Measurements from ENCODE around the gene HDAC8.
"Not testable (repeated sequence)": the region's sequence is repeated elsewhere in the genome, so short reads cannot be mapped to it uniquely, and the experiment has no call there.

Gene HDAC8

DNA sequence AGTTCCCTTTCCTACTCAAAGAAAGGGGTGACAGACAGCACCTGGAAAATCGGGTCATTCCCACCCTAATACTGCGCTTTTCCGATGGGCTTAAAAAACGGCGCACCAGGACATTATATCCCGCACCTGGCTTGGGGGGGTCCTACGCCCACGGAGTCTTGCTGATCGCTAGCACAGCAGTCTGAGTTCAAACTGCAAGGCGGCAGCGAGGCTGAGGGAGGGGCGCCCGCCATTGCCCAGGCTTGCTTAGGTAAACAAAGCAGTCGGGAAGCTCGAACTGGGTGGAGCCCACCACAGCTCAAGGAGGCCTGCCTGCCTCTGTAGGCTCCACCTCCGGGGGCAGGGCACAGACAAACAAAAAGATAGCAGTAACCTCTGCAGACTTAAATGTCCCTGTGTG, 131.9 kb downstream of the HDAC8 start:
- not testable (repeated sequence) for DNase-seq

- DNase-seq, result no peak
Observed at GRCh38 chrX:72436010-72436409, 136.6 kb downstream of the HDAC8 start.

DNA sequence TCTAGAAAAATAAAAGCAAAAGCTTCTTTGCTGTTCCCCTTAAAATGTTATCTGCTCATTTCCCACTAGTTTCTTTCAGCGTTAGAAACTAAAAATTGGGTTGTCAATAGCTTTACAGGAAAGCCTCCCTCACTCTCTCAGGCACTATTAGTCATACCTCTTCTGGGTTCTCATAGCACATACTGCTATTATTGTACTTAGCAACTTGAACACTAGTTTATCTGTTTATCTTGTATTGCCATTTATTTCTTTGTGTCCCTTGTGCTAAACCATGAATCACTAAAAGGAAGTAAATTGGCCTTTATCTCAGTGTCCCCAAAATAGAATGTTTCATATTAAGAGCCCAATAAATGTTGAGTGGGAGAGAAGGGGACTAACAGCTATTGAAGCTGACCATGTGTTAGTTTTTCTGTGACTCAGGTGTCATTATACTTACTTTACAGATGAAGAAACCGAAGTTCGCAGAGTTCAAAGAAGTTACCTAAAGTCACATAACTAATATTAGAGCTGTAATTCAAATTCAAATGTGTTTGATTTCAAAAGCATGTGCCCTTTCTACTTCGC, 142.2 kb downstream of the HDAC8 start:
- DNase-seq, result no peak

DNA sequence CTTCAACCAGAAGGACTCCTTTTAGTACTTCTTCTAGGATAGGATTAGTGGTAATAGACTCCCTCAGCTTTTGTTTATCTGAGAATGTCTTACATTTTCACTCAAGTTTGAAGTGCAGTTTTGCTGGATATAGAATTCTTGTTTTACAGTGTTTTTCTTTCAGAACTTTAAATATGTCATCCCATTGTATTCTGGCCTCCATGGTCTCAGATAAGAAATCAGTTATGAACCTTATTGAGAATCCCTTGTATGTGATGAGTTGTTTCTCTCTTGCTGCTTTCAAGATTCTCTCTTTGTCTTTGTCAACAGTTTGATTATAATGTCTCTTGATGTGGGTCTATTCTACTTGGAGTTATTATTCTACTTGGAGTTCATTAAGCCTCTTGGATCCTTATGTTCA, 150.8 kb downstream of the HDAC8 start:
- no peak for DNase-seq

DNA sequence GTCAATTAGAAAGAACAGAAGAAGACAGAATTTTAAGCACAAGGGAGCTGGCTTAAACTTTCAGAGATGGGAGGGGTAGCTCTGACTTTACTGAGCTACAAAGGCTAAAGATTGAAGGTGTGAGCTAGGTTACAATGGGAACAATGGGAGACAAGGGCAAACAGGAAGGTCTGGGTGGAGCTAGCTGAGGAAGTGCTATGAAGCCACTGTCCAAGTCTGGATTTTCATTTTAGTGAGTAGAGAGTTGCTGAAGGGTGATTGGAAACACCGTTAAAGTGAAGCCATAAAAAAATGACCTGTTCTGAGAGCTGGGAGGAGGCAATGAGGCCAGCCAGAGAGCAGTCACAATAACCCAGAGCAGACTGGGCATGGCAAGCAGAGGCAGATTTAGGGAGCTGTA, 162.7 kb downstream of the HDAC8 start:
- DNase-seq, result no peak

DNA sequence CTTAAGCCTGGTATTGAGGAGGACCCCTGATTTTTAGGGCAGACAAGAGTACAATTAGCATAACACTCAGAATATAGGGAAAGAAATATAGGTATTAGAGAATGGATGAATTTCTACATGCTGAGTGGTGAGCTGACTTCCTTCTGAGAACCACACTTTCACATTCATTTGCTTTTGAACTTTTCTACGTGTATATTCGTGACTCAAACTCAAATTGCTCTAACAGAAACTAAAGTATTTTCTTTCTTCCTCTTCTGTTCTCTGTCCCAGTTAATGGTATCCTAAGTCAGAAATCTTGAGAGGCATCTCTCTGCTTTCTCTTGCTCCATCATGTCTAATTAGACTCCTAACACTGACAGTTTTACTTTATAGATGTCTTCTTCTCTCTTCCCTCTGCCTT, 163.8 kb downstream of the HDAC8 start:
- DNase-seq, result no peak

- DNase-seq, result not testable (repeated sequence)
Observed at GRCh38 chrX:72405136-72405535, 167.5 kb downstream of the HDAC8 start.

GRCh38 chrX:72402614-72403013, 170.0 kb downstream of the HDAC8 start:
- no peak for DNase-seq

DNA sequence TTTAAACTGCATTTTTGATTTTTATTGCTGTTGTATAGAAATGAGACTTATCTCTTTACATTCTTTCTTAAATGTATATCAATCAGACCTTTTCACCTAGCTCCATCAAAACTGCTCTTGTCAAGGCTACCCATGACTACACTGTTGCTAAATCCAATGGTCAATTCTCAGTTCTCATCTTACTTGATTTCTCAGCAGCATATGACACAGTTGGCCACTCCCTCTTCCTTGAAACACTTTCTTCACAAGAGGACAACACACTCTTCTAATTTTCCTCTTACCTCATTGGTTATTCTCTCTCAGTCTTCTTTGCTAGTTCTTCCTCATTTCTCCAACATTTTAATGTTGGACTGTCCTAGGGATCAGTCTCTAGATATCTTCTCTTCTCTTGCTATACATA, 172.8 kb downstream of the HDAC8 start:
- DNase-seq, result no peak

- no peak for DNase-seq
Observed at GRCh38 chrX:72396117-72396516, 176.5 kb downstream of the HDAC8 start.

- no peak for DNase-seq
Observed at GRCh38 chrX:72395237-72395636, 177.4 kb downstream of the HDAC8 start.

DNA sequence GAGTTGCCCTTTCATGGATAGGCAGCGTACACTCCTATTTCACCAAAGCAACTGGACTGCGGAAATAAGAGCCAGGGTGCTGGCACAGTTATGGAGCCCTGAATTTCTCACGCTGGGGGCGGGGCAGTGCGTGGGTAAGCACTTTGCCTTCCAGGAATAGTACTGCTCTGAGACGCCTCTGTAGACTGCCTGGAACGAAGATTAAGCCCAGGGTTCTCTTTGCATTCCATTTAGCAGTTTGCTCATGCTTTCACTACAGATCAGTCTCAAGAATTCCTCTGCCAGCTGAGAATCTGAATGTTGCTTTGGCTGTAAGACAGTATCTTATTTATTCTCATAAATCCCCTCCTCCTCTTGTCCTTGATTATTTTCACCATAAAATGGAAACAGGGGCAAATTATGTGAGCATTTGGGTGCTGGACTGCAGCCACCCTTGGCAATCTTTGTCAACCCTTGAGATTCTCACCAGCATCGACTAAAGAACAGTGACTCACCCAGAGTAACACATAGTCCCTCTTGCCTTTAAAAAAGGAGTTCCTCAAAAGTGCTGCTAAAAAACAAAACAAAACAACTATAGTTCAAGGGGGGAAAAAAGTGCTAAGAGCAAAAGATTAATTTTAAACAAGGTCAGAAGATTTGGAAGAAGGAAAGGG, 178.0 kb downstream of the HDAC8 start:
- DNase-seq, result no peak

GRCh38 chrX:72393836-72394517, 178.7 kb downstream of the HDAC8 start:
- no peak for DNase-seq

- no peak for DNase-seq
Observed at GRCh38 chrX:72392816-72393800, 179.5 kb downstream of the HDAC8 start.

DNA sequence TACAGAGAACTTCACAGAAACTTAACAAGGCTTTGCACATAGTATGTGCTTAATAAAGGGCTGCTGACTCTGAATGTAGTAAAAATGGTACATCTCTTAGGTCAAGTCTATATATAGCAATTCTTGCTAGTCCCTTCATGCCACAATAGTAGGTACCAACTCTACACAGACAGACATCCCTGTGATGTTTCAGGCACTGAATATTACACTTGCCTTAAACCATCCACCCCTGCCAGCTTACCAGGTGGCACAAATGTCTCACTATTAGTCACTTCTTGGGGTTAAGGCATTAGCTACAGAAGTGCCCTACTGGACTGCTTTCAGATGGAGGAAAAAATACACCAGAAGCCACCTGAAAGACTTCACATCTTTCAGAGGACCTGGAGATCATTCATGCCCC, 180.6 kb downstream of the HDAC8 start:
- no peak for DNase-seq

GRCh38 chrX:72387247-72387646, 185.4 kb downstream of the HDAC8 start:
- DNase-seq, result peak; percentile 0

GRCh38 chrX:72382202-72382595, 190.4 kb downstream of the HDAC8 start:
- no peak for DNase-seq

DNA sequence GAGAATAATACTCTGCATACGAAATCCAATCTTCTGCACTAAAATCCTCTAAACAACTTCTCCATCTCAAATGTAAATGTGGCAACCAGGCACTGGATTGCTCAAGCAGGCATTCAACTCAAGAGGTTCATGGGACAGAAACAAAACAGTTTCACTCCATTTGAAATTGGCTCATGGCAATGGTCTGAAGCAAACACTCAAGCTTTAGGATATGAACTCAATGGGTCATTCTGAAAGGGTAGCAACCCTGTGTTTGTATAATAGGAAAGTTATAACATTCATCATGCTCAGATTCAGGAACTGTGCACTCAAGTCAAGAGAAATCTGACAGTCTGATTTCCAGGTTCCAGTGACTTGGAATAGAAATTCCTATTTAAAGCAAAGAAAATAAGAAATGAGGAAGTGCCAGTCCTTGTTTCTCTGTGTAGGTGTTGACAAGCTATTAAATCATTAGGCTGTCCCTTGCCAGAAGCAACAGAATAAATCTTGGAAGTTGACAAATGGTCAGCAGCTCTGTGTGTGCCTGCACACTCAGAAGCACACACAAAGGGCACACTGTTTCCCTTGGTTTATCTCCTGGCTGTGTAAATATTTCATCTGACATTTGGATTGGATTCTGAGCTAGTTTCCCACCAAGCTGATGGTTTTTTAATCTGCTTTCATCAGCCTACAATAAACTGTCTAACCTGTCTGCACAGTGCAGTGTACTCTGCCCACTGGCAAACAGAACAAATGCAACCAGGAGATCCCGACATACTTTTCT, 191.0 kb downstream of the HDAC8 start:
- no peak for DNase-seq

DNA sequence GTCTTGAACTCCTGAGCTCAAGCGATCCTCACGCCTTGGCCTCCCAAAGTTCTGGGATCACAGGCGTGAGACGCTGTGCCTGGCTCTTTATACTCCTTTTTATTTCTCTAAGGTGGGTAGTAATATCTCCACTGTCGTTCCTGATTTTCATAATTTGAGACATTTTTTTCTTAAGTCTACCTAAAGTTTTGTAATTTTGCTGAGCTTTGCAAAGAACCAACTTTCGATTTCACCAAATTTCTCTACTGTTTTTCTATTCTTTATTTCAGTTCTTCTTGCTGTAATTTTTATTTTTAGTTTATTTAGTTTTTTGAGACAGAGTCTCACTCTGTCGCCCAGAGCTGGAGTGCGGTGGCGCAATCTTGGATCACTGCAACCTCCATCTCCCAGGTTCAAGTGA, 196.5 kb downstream of the HDAC8 start:
- DNase-seq, result no peak

DNA sequence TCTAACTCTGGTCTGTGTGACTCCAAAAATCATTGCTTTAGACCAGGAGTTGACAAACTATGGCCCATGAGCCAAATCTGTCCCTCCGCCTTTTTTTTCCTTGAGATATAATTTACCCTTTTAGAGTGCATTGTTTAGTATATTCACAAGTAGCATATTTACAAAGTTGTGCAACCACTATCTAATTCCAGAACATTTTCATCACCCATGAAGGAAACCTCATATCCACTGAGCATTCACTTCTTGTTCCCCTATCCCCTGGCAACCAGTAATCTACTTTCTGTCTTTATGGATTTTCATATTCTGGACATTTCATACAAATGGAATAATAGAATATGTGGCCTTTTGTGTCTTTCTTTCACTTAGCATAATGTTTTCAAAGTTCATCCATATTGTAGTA, 199.5 kb downstream of the HDAC8 start:
- no peak for DNase-seq

GRCh38 chrX:72372735-72373134, 199.9 kb downstream of the HDAC8 start:
- no peak for DNase-seq

GRCh38 chrX:72371405-72371804, 201.2 kb downstream of the HDAC8 start:
- no peak for DNase-seq

- no peak for DNase-seq
Observed at GRCh38 chrX:72368796-72369195, 203.8 kb downstream of the HDAC8 start.

All from NCI-H2227 treated with DMSO at 0.1 percent for 48 hours (cell line).